Natural killer cell treated with Interleukin-12 subunit alpha and Interleukin-12 subunit beta and Interleukin-15 and Interleukin-18, amount 100 ng/mL, for 72 hours (primary cell): Measurements from ENCODE around the gene PAIP2B. TPM values are rescaled to one million over a fixed set of nuclear protein-coding genes. Genes with fewer than 3 reads are reported as not detected.
"Not testable (repeated sequence)": the region's sequence is repeated elsewhere in the genome, so short reads cannot be mapped to it uniquely, and the experiment has no call there.

Source experiments
- ATAC-seq, 2 donors: fragments of 150-1000 bp; cut with Tn5 transposase in 1 of 2; sonication (Bioruptor Pico), chemical (Tn5 transposase) in 1 of 2; 2 replicates each; pipeline ENCODE4 v1.10.0; 2021
- DNase-seq: peaks from one replicate; pipeline ENCODE4 v3.0.0; 2022; ENCODE audit warnings: low spot score
- H3K27ac Mint-ChIP-seq, 2 donors: 1 replicate in 1 of 2; 2 replicates in 1 of 2; pipeline ENCODE4 v1.8.0; 2022; ENCODE audit warnings: mixed read lengths in 2 of 2, mild to moderate bottlenecking in 1 of 2, moderate library complexity in 1 of 2
- H3K27me3 Mint-ChIP-seq, 2 donors: 1 replicate in 1 of 2; 2 replicates in 1 of 2; pipeline ENCODE4 v1.8.0; 2022; ENCODE audit warnings: mixed read lengths in 2 of 2
- H3K36me3 Mint-ChIP-seq: one replicate; pipeline ENCODE4 v1.8.0; 2022; ENCODE audit warnings: mixed read lengths
- H3K4me1 Mint-ChIP-seq, 2 donors: 1 replicate in 1 of 2; 2 replicates in 1 of 2; pipeline ENCODE4 v1.8.0; 2022; ENCODE audit warnings: low read depth in 2 of 2, mixed read lengths in 2 of 2, mild to moderate bottlenecking in 1 of 2
- H3K4me3 Mint-ChIP-seq: one replicate; pipeline ENCODE4 v1.8.0; 2022; ENCODE audit warnings: mixed read lengths
- H3K9me3 Mint-ChIP-seq: 2 replicates; pipeline ENCODE4 v1.8.0; 2022; ENCODE audit warnings: mixed read lengths
- total RNA-seq, 2 donors: library from RNA; stranded (reverse); gene quantifications; one replicate each; pipeline ENCODE4 v1.2.3, GENCODE V29; 2022

The PAIP2B gene
- total RNA-seq, 2 donors from 2014 or later = 0.78 to 1.2 TPM

GRCh38 chr2:71238089-71238488 lies 11.2 kb upstream of the PAIP2B start:
- H3K27ac Mint-ChIP-seq = no peak overlapping the region
- no peak for DNase-seq
- no peaks in the 10 kb centered on the region for H3K36me3 Mint-ChIP-seq
- H3K27me3 Mint-ChIP-seq = peaks cover 36 to 41% of the 10 kb centered on the region in 2 donors
- no peak for ATAC-seq
- H3K4me3 Mint-ChIP-seq = no peak overlapping the region
- H3K9me3 Mint-ChIP-seq = no peaks in the 10 kb centered on the region
- no peaks in the 10 kb centered on the region for H3K4me1 Mint-ChIP-seq

- no peak for ATAC-seq
- Mint-ChIP-seq H3K27ac (no peak overlapping the region), H3K4me3 (no peak overlapping the region), H3K27me3 (peaks cover 37 to 41% of the 10 kb centered on the region in 2 donors), H3K9me3 (peaks cover 2% of the 10 kb centered on the region), H3K36me3 (no peaks in the 10 kb centered on the region), H3K4me1 (no peaks in the 10 kb centered on the region)
- no peak for DNase-seq
Measured at GRCh38 chr2:71235930-71236587, 9.2 kb upstream of the PAIP2B start.

GRCh38 chr2:71233072-71233471 lies 6.2 kb upstream of the PAIP2B start:
- not testable (repeated sequence) for H3K36me3 Mint-ChIP-seq, DNase-seq, H3K9me3 Mint-ChIP-seq, H3K4me3 Mint-ChIP-seq, ATAC-seq, H3K4me1 Mint-ChIP-seq, H3K27ac Mint-ChIP-seq
- H3K27me3 Mint-ChIP-seq = peaks cover 28 to 39% of the 10 kb centered on the region in 2 donors

GRCh38 chr2:71226096-71226964 lies 573 bp downstream of the PAIP2B start:
- Mint-ChIP-seq H3K4me1 (peaks cover 4 to 6% of the 10 kb centered on the region in 2 donors), H3K27ac (peak overlapping the region; percentile 55 to 69)
- peak; percentile 11 to 25 for ATAC-seq

GRCh38 chr2:71224935-71225334 lies 2.0 kb downstream of the PAIP2B start:
- Mint-ChIP-seq H3K4me3 (no peak overlapping the region), H3K27ac (no peak overlapping the region), H3K4me1 (peaks cover 4 to 6% of the 10 kb centered on the region in 2 donors), H3K36me3 (no peaks in the 10 kb centered on the region), H3K9me3 (no peaks in the 10 kb centered on the region), H3K27me3 (peaks cover 0 to 3% of the 10 kb centered on the region in 2 donors)
- DNase-seq (no peak), ATAC-seq (no peak)

More at GRCh38 chr2:71226096-71226964, 573 bp downstream of the PAIP2B start:
- peaks cover 7% of the 10 kb centered on the region in 2 donors for H3K27me3 Mint-ChIP-seq
- no peaks in the 10 kb centered on the region for H3K36me3 Mint-ChIP-seq
- no peak for DNase-seq
- peak overlapping the region; percentile 90 for H3K4me3 Mint-ChIP-seq
- H3K9me3 Mint-ChIP-seq = no peaks in the 10 kb centered on the region

GRCh38 chr2:71224457-71224856 lies 2.4 kb downstream of the PAIP2B start:
- H3K4me3 Mint-ChIP-seq = no peak overlapping the region
- ATAC-seq = no peak

GRCh38 chr2:71223767-71224333 lies 3.1 kb downstream of the PAIP2B start:
- DNase-seq = no peak
- no peak for ATAC-seq
- Mint-ChIP-seq H3K4me3 (no peak overlapping the region), H3K9me3 (no peaks in the 10 kb centered on the region), H3K27me3 (no peaks in the 10 kb centered on the region), H3K36me3 (no peaks in the 10 kb centered on the region), H3K27ac (no peak overlapping the region), H3K4me1 (peaks cover 4 to 6% of the 10 kb centered on the region in 2 donors)

More at GRCh38 chr2:71224457-71224856, 2.4 kb downstream of the PAIP2B start:
- H3K27ac Mint-ChIP-seq = no peak overlapping the region
- peaks cover 4 to 6% of the 10 kb centered on the region in 2 donors for H3K4me1 Mint-ChIP-seq
- H3K36me3 Mint-ChIP-seq = no peaks in the 10 kb centered on the region
- H3K9me3 Mint-ChIP-seq = no peaks in the 10 kb centered on the region
- DNase-seq = no peak
- H3K27me3 Mint-ChIP-seq = peaks cover 0 to 2% of the 10 kb centered on the region in 2 donors

GRCh38 chr2:71220743-71221142 lies 6.2 kb downstream of the PAIP2B start:
- no peak for ATAC-seq
- Mint-ChIP-seq H3K27ac (no peak overlapping the region), H3K9me3 (no peaks in the 10 kb centered on the region), H3K4me1 (no peaks in the 10 kb centered on the region), H3K36me3 (no peaks in the 10 kb centered on the region), H3K27me3 (peaks cover 0 to 2% of the 10 kb centered on the region in 2 donors), H3K4me3 (no peak overlapping the region)
- no peak for DNase-seq

GRCh38 chr2:71216501-71216900 lies 10.4 kb downstream of the PAIP2B start:
- ATAC-seq = no peak

GRCh38 chr2:71215447-71215846 lies 11.5 kb downstream of the PAIP2B start:
- H3K27ac Mint-ChIP-seq = no peak overlapping the region
- no peak for ATAC-seq
- no peak for DNase-seq
- H3K9me3 Mint-ChIP-seq = no peaks in the 10 kb centered on the region
- H3K36me3 Mint-ChIP-seq = no peaks in the 10 kb centered on the region
- no peaks in the 10 kb centered on the region for H3K4me1 Mint-ChIP-seq
- no peak overlapping the region for H3K4me3 Mint-ChIP-seq
- peaks cover 0 to 2% of the 10 kb centered on the region in 2 donors for H3K27me3 Mint-ChIP-seq

More at GRCh38 chr2:71216501-71216900, 10.4 kb downstream of the PAIP2B start:
- no peak for DNase-seq
- no peaks in the 10 kb centered on the region for H3K4me1 Mint-ChIP-seq
- no peaks in the 10 kb centered on the region for H3K36me3 Mint-ChIP-seq
- H3K9me3 Mint-ChIP-seq = no peaks in the 10 kb centered on the region
- peaks cover 0 to 2% of the 10 kb centered on the region in 2 donors for H3K27me3 Mint-ChIP-seq
- H3K27ac Mint-ChIP-seq = no peak overlapping the region
- H3K4me3 Mint-ChIP-seq = no peak overlapping the region

- Mint-ChIP-seq H3K27me3 (peaks cover 8 to 16% of the 10 kb centered on the region in 2 donors), H3K4me3 (no peak overlapping the region), H3K4me1 (no peaks in the 10 kb centered on the region), H3K9me3 (no peaks in the 10 kb centered on the region), H3K27ac (no peak overlapping the region), H3K36me3 (no peaks in the 10 kb centered on the region)
- ATAC-seq (no peak), DNase-seq (no peak)
Measured at GRCh38 chr2:71212336-71212735, 14.6 kb downstream of the PAIP2B start.

GRCh38 chr2:71210292-71210691 lies 16.6 kb downstream of the PAIP2B start:
- ATAC-seq = no peak
- Mint-ChIP-seq H3K36me3 (no peaks in the 10 kb centered on the region), H3K27me3 (peaks cover 8 to 24% of the 10 kb centered on the region in 2 donors), H3K27ac (no peak overlapping the region), H3K4me3 (no peak overlapping the region), H3K4me1 (no peaks in the 10 kb centered on the region), H3K9me3 (no peaks in the 10 kb centered on the region)
- DNase-seq = no peak

- Mint-ChIP-seq H3K4me1 (no peaks in the 10 kb centered on the region), H3K9me3 (no peaks in the 10 kb centered on the region), H3K36me3 (no peaks in the 10 kb centered on the region), H3K27ac (no peak overlapping the region), H3K27me3 (peaks cover 8 to 24% of the 10 kb centered on the region in 2 donors), H3K4me3 (no peak overlapping the region)
- ATAC-seq (no peak), DNase-seq (no peak)
Measured at GRCh38 chr2:71208756-71209155, 18.1 kb downstream of the PAIP2B start.

GRCh38 chr2:71207601-71208000 lies 19.3 kb downstream of the PAIP2B start:
- ATAC-seq (no peak), DNase-seq (no peak)
- H3K4me3 Mint-ChIP-seq = no peak overlapping the region
- H3K27ac Mint-ChIP-seq = no peak overlapping the region
- no peaks in the 10 kb centered on the region for H3K4me1 Mint-ChIP-seq
- H3K27me3 Mint-ChIP-seq = peaks cover 8 to 24% of the 10 kb centered on the region in 2 donors
- H3K36me3 Mint-ChIP-seq = no peaks in the 10 kb centered on the region
- H3K9me3 Mint-ChIP-seq = no peaks in the 10 kb centered on the region
